ENCODE data around the gene CLEC16A. TPM values are rescaled to one million over a fixed set of nuclear protein-coding genes. Genes with fewer than 3 reads are reported as not detected.

Gene CLEC16A
- total and polyA plus RNA-seq, 9 of the 15 experiments (the other 6 are each of a cell fraction or from before 2014, with no cell fraction given), result 1.00 to 22.3 (median 10.0) TPM

GRCh38 chr16:11187522-11188023, 243.2 kb downstream of the CLEC16A start:
- in situ Hi-C loops (cut with MboI) (no loop called here), intact Hi-C loops (cut with micrococcal nuclease) (no loop called here)
- POLR2A ChIA-PET, result interaction anchor here (0.8 to 1.9 kb wide), 2 partner anchors 11 to 87 kb away, joined by 3 to 10 read pairs; no protein-coding TSS in a partner anchor
- Histone ChIP-seq H3K36me3 (ENCODE audit: control insufficient read depth, insufficient read depth, low read length) (no peaks in the 10 kb centered on the region), H4K20me1 (replicated peaks; ENCODE audit: control insufficient read depth, insufficient read depth, low read length) (no peaks in the 10 kb centered on the region), H3K4me2 (ENCODE audit: insufficient read depth, low read length) (no peak overlapping the region), H2AFZ (ENCODE audit: low read depth, low read length) (no peak overlapping the region), H3K27ac (ENCODE audit: extremely low read depth, low read depth, low read length) (no peak overlapping the region), H3K9ac (ENCODE audit: insufficient read depth in 1 of 2, low read depth in 2 of 2, low read length in 2 of 2) (peak overlapping the region in 1 of 2 experiments; percentile 76; a peak in 2 of 4 replicates), H3K4me3 (no peak overlapping the region), H3K4me1 (replicated peaks in 1 of 2; ENCODE audit: control insufficient read depth in 2 of 2, insufficient read depth in 2 of 2, low read length in 2 of 2) (peaks cover 0 to 17% of the 10 kb centered on the region in 2 experiments; a peak in 2 of 5 replicates), H3K9me1 (ENCODE audit: control insufficient read depth, insufficient read depth, low read length) (no peaks in the 10 kb centered on the region), H3K9me3 (replicated peaks; ENCODE audit: control insufficient read depth, insufficient read depth, low read depth, low read length) (no peaks in the 10 kb centered on the region), H3K27me3 (ENCODE audit: control insufficient read depth in 2 of 2, insufficient read depth in 2 of 2, low read length in 2 of 2) (no peaks in the 10 kb centered on the region; a peak in 1 of 5 replicates), H3K79me2 (ENCODE audit: control insufficient read depth, insufficient read depth, low read length) (no peaks in the 10 kb centered on the region)
- no peak for DNase-seq (ENCODE audit: extremely low read depth in 1 of 4, low spot score in 3 of 4)
- WGBS (ENCODE audit: insufficient coverage, low coverage, missing lambda C conversion rate), result 25% methylated on average over 6 of the region's 6 CpGs
- CTCF ChIA-PET (ENCODE audit: low intra/inter-chr PET ratio), result no interaction called here
- BruUV-seq (replicated peaks), result no TSS peak
- ATAC-seq, result no peak
- no peak for TF ChIP-seq ZNF311 (CRISPR knock-in tag; IDR thresholded peaks at IDR 0.05)
- no peak for TF ChIP-seq KAT8 (IDR thresholded peaks at IDR 0.05; ENCODE audit: low read depth)
- no peak for TF ChIP-seq NCOA6 (IDR thresholded peaks at IDR 0.05)
- TF ChIP-seq TAL1 (IDR thresholded peaks at IDR 0.05), result no peak
- FAIRE-seq, result no peak

All from K562 (cell line).